DMS153 treated with DMSO at 0.1 percent for 48 hours (cell line): ENCODE data around the gene CDH12.

Experiments
- DNase-seq: peaks from one replicate; lab custom pipeline; 2025; ENCODE audit not compliant: unreplicated experiment; lab: John Stamatoyannopoulos, UW

The CDH12 gene

GRCh38 chr5:21774801-21775200 is 1078.3 kb downstream of the CDH12 start:
- no peak for DNase-seq

GRCh38 chr5:21774281-21774680 is 1078.9 kb downstream of the CDH12 start:
- no peak for DNase-seq

GRCh38 chr5:21773456-21773855 is 1079.7 kb downstream of the CDH12 start:
- DNase-seq, result no peak

- DNase-seq, result no peak
These were observed 1087.7 kb downstream of the CDH12 start for GRCh38 chr5:21765406-21765805.

GRCh38 chr5:21739096-21739495 is 1114.0 kb downstream of the CDH12 start:
- DNase-seq, result no peak

- no peak for DNase-seq
These were observed 1129.6 kb downstream of the CDH12 start for GRCh38 chr5:21723500-21723899.

GRCh38 chr5:21711866-21712758 is 1141.0 kb downstream of the CDH12 start:
- DNase-seq, result no peak

- no peak for DNase-seq
These were observed 1143.4 kb downstream of the CDH12 start for GRCh38 chr5:21709770-21710169.

GRCh38 chr5:21704974-21705668 is 1148.0 kb downstream of the CDH12 start:
- no peak for DNase-seq

GRCh38 chr5:21701317-21701716 is 1151.8 kb downstream of the CDH12 start:
- no peak for DNase-seq
